ENCODE measurements around the gene TMEM126A. TPM values are rescaled to one million over a fixed set of nuclear protein-coding genes. Genes with fewer than 3 reads are reported as not detected.

The TMEM126A gene
- total RNA-seq, 2 experiments from 2014 or later, result 28.4 to 39.0 TPM

GRCh38 chr11:85685125-85685819 is 37.5 kb downstream of the TMEM126A start:
- H3K27me3 Mint-ChIP-seq, result no peaks in the 10 kb centered on the region
- H3K36me3 Mint-ChIP-seq, result peaks cover 9% of the 10 kb centered on the region
- H3K9me3 Mint-ChIP-seq (ENCODE audit: low read depth), result no peaks in the 10 kb centered on the region
- CTCF ChIA-PET, result interaction anchor here (0.7 to 1.8 kb wide), 4 partner anchors 11 to 170 kb away, joined by 3 to 7 read pairs (median 4); partner anchors contain the start of gene CCDC83
- no peak for DNase-seq
- peaks cover 23% of the 10 kb centered on the region for H3K4me1 Mint-ChIP-seq
- H3K27ac Mint-ChIP-seq, result no peak overlapping the region
- ATAC-seq, result no peak
- H3K4me3 Mint-ChIP-seq, result no peak overlapping the region

- H3K27ac Mint-ChIP-seq, result no peak within 1 kb of the TSS
- no peak for DNase-seq
- no peaks in the 10 kb centered on the region for H3K9me3 Mint-ChIP-seq (ENCODE audit: low read depth)
- H3K27me3 Mint-ChIP-seq, result no peaks in the 10 kb centered on the region
- no peak for ATAC-seq
- CTCF ChIA-PET, result interaction anchor here (0.9 kb wide), 1 partner anchor 127 kb away, joined by 3 read pairs; no protein-coding TSS in a partner anchor
- H3K4me3 Mint-ChIP-seq, result no peak within 1 kb of the TSS
- peaks cover 28% of the 10 kb centered on the region for H3K4me1 Mint-ChIP-seq
- H3K36me3 Mint-ChIP-seq, result peaks cover 12% of the 10 kb centered on the region
Observed at GRCh38 chr11:85685820-85686459, 38.2 kb downstream of the TMEM126A start, which contains the start of gene CCDC89. TSS of gene CCDC89 (minus strand) at chr11:85686195. CDS start at chr11:85686130, 65 bp downstream.

GRCh38 chr11:85694385-85694980 is 46.7 kb downstream of the TMEM126A start:
- no peak for DNase-seq
- no peak for ATAC-seq
- Mint-ChIP-seq H3K9me3 (ENCODE audit: low read depth) (no peaks in the 10 kb centered on the region), H3K27ac (no peak overlapping the region), H3K27me3 (no peaks in the 10 kb centered on the region), H3K4me3 (no peak overlapping the region), H3K36me3 (peaks cover 42% of the 10 kb centered on the region), H3K4me1 (peaks cover 35% of the 10 kb centered on the region)
- CTCF ChIA-PET, result interaction anchor here (0.7 to 2.4 kb wide), 9 partner anchors 13 to 132 kb away, joined by 3 to 16 read pairs (median 4); no protein-coding TSS in a partner anchor

GRCh38 chr11:85695546-85695945 is 47.8 kb downstream of the TMEM126A start:
- H3K36me3 Mint-ChIP-seq, result peaks cover 41% of the 10 kb centered on the region
- no peak overlapping the region for H3K27ac Mint-ChIP-seq
- ATAC-seq, result no peak
- H3K4me1 Mint-ChIP-seq, result peaks cover 41% of the 10 kb centered on the region
- CTCF ChIA-PET, result interaction anchor here (0.9 to 2.4 kb wide), 7 partner anchors 12 to 131 kb away, joined by 3 to 16 read pairs (median 4); no protein-coding TSS in a partner anchor
- no peak overlapping the region for H3K4me3 Mint-ChIP-seq
- H3K9me3 Mint-ChIP-seq (ENCODE audit: low read depth), result no peaks in the 10 kb centered on the region
- H3K27me3 Mint-ChIP-seq, result no peaks in the 10 kb centered on the region
- no peak for DNase-seq

GRCh38 chr11:85697747-85698146 is 50.0 kb downstream of the TMEM126A start:
- Mint-ChIP-seq H3K4me3 (no peak overlapping the region), H3K4me1 (peaks cover 40% of the 10 kb centered on the region), H3K27me3 (no peaks in the 10 kb centered on the region), H3K27ac (no peak overlapping the region), H3K36me3 (peaks cover 42% of the 10 kb centered on the region), H3K9me3 (ENCODE audit: low read depth) (no peaks in the 10 kb centered on the region)
- no peak for ATAC-seq
- no peak for DNase-seq
- CTCF ChIA-PET, result interaction anchor here (1.0 to 4.0 kb wide), 3 partner anchors 11 to 157 kb away, joined by 3 to 16 read pairs (median 3); partner anchors contain the start of gene CCDC83

- no peak for DNase-seq
- no peaks in the 10 kb centered on the region for H3K9me3 Mint-ChIP-seq (ENCODE audit: low read depth)
- ATAC-seq, result no peak
- no peak overlapping the region for H3K4me3 Mint-ChIP-seq
- CTCF ChIA-PET, result interaction anchor here (1.0 to 4.0 kb wide), 3 partner anchors 11 to 156 kb away, joined by 3 to 16 read pairs (median 3); partner anchors contain the start of gene CCDC83
- H3K4me1 Mint-ChIP-seq, result peaks cover 40% of the 10 kb centered on the region
- H3K27ac Mint-ChIP-seq, result no peak overlapping the region
- no peaks in the 10 kb centered on the region for H3K27me3 Mint-ChIP-seq
- H3K36me3 Mint-ChIP-seq, result peaks cover 43% of the 10 kb centered on the region
Observed at GRCh38 chr11:85698195-85698594, 50.4 kb downstream of the TMEM126A start.

GRCh38 chr11:85699957-85700741 is 52.4 kb downstream of the TMEM126A start:
- H3K27me3 Mint-ChIP-seq, result no peaks in the 10 kb centered on the region
- DNase-seq (no peak), ATAC-seq (peak; percentile 78)
- peak overlapping the region; percentile 84 for H3K27ac Mint-ChIP-seq
- peaks cover 49% of the 10 kb centered on the region for H3K36me3 Mint-ChIP-seq
- CTCF ChIA-PET, result interaction anchor here (0.6 to 4.0 kb wide), 13 partner anchors 9 to 524 kb away, joined by 3 to 16 read pairs (median 4); partner anchors contain the start of genes CCDC83 and CREBZF
- peak overlapping the region; percentile 33 for H3K4me3 Mint-ChIP-seq
- peaks cover 36% of the 10 kb centered on the region for H3K4me1 Mint-ChIP-seq
- no peaks in the 10 kb centered on the region for H3K9me3 Mint-ChIP-seq (ENCODE audit: low read depth)

GRCh38 chr11:85704967-85705366 is 57.2 kb downstream of the TMEM126A start:
- CTCF ChIA-PET, result no interaction called here
- no peak overlapping the region for H3K4me3 Mint-ChIP-seq
- ATAC-seq (no peak), DNase-seq (no peak)
- peaks cover 32% of the 10 kb centered on the region for H3K36me3 Mint-ChIP-seq
- no peak overlapping the region for H3K27ac Mint-ChIP-seq
- H3K4me1 Mint-ChIP-seq, result peaks cover 9% of the 10 kb centered on the region
- H3K9me3 Mint-ChIP-seq (ENCODE audit: low read depth), result no peaks in the 10 kb centered on the region
- H3K27me3 Mint-ChIP-seq, result no peaks in the 10 kb centered on the region

- peaks cover 32% of the 10 kb centered on the region for H3K36me3 Mint-ChIP-seq
- CTCF ChIA-PET, result no interaction called here
- no peak overlapping the region for H3K4me3 Mint-ChIP-seq
- peaks cover under 1% of the 10 kb centered on the region for H3K4me1 Mint-ChIP-seq
- no peaks in the 10 kb centered on the region for H3K27me3 Mint-ChIP-seq
- no peaks in the 10 kb centered on the region for H3K9me3 Mint-ChIP-seq (ENCODE audit: low read depth)
- H3K27ac Mint-ChIP-seq, result no peak overlapping the region
- no peak for ATAC-seq
- no peak for DNase-seq
Observed at GRCh38 chr11:85705800-85706199, 58.0 kb downstream of the TMEM126A start.

Other genes starting within 250 kb of the TMEM126A start
- 1 to 10 TPM; 1.4 to 2.1 TPM for gene DLG2, start 20.6 kb upstream of the TMEM126A start, total RNA-seq
- gene TMEM126B, start 19.4 kb upstream of the TMEM126A start, total RNA-seq, result 10 to 100 TPM; 49.3 to 63.1 TPM
- gene CREBZF, start 17.2 kb downstream of the TMEM126A start, total RNA-seq, result 10 to 100 TPM; 61.0 to 72.3 TPM
- under 1 TPM; 0.73 to 0.76 TPM for gene CCDC89, start 38.2 kb downstream of the TMEM126A start, total RNA-seq
- 10 to 100 TPM; 73.7 to 78.0 TPM for gene SYTL2, start 163.2 kb downstream of the TMEM126A start, total RNA-seq
- gene CCDC83, start 207.4 kb downstream of the TMEM126A start, total RNA-seq, result not detected

Measured in activated CD8-positive, alpha-beta memory T cell treated with anti-CD3 and anti-CD28 coated beads, Interleukin-2, amount 10 ng/mL, durations not matched to agents 7 days and 5 days (primary cell).